Activated T-helper 17 cell treated with anti-CD3 and anti-CD28 coated beads, Interleukin-2, amount 50 U/mL, for 72 hours (primary cell): Measurements from ENCODE around the gene IGFALS. TPM values are rescaled to one million over a fixed set of nuclear protein-coding genes. Genes with fewer than 3 reads are reported as not detected.
"Not testable (repeated sequence)": the region's sequence is repeated elsewhere in the genome, so short reads cannot be mapped to it uniquely, and the experiment has no call there.

ENCODE experiments used
- ATAC-seq: fragments of 150-1000 bp; cut with Tn5 transposase; replicated peaks from 2 replicates; pipeline ENCODE4 v1.10.0; 2021; ENCODE audit warnings: mild to moderate bottlenecking, moderate library complexity
- H3K27ac Mint-ChIP-seq: one replicate; pipeline ENCODE4 v1.8.0; 2022; ENCODE audit warnings: mixed read lengths
- H3K27me3 Mint-ChIP-seq: one replicate; pipeline ENCODE4 v1.8.0; 2022; ENCODE audit warnings: mixed read lengths
- H3K36me3 Mint-ChIP-seq: one replicate; pipeline ENCODE4 v1.8.0; 2022; ENCODE audit warnings: low read depth, mild to moderate bottlenecking, mixed read lengths
- H3K4me1 Mint-ChIP-seq: one replicate; pipeline ENCODE4 v1.8.0; 2022; ENCODE audit warnings: mixed read lengths
- H3K4me3 Mint-ChIP-seq: one replicate; pipeline ENCODE4 v1.8.0; 2022; ENCODE audit warnings: mild to moderate bottlenecking, mixed read lengths
- H3K9me3 Mint-ChIP-seq: one replicate; pipeline ENCODE4 v1.8.0; 2022; ENCODE audit warnings: mixed read lengths
- total RNA-seq, 2 donors: library from RNA; stranded (reverse); gene quantifications; one replicate each; pipeline ENCODE4 v1.2.3, GENCODE V29; 2022

The IGFALS gene
- total RNA-seq, 2 donors from 2014 or later = 0.13 to 0.15 TPM

DNA sequence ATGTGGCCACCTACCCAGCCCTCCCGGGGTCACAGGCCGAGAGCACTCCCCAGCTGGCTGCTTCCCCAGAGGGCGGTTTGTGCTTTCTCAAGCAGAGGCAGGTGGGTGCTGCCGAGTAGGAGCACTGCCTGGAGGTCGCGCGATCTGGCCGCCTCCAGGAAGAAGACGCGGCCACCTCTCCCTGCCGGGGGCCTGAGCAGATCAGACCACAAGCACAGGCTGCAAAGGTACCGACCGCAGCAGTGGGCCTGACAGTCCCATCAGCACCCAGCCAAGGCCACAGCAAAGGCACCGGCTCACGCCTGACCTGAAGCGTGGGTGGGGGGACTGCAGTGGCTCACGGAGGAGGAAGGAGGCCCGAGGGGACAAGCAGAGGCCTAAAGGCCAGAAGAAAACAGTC is 15.2 kb upstream of the IGFALS start:
- Mint-ChIP-seq H3K27ac (no peak overlapping the region), H3K9me3 (no peaks in the 10 kb centered on the region)
- no peak for ATAC-seq

DNA sequence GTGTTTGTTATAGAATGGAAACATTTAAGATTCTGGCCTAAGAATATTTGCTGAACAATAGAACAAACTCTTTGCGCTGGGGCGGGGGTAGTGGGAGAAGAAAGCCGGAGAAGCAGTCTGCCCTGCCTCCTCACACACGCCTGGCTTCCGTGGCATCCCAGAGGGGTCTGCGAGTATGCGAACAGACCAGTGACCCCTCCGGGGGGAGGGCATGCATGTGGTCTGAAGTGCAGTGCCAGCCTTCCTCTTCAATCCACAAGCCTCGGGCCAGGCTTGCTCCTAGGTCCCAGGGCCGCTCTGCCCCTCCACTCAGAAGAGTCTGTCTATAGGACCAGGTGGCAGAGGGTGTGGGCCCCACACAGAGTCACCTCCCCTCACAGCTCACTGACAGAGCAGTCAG is 14.1 kb upstream of the IGFALS start:
- H3K9me3 Mint-ChIP-seq = no peaks in the 10 kb centered on the region
- ATAC-seq = no peak
- peaks cover 43% of the 10 kb centered on the region for H3K36me3 Mint-ChIP-seq
- no peaks in the 10 kb centered on the region for H3K4me1 Mint-ChIP-seq
- no peak overlapping the region for H3K4me3 Mint-ChIP-seq
- no peaks in the 10 kb centered on the region for H3K27me3 Mint-ChIP-seq
- H3K27ac Mint-ChIP-seq = no peak overlapping the region

More for the DNA sequence above, 15.2 kb upstream of the IGFALS start:
- Mint-ChIP-seq H3K27me3 (no peaks in the 10 kb centered on the region), H3K4me3 (no peak overlapping the region), H3K36me3 (peaks cover 47% of the 10 kb centered on the region), H3K4me1 (peaks cover 8% of the 10 kb centered on the region)

DNA sequence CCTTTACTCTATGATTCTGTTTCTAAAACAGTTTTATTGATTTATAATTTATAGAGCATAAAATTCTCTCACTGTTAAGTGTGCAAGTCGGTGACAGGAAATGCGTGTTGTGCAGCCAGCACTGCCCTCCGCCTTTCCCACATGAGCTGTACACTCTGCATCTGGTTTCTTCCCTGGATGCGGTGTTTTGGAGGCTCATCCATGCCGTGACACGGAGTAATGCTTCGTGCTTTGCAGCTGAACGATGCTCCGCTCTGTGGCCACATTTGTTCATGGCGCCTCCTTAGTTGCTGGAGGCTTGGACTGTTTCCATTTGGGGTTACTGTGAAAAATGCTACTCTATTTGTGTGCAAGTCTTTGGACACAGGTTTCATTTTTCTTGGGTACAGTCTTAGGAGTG is 7.2 kb upstream of the IGFALS start:
- H3K27me3 Mint-ChIP-seq = no peaks in the 10 kb centered on the region
- no peaks in the 10 kb centered on the region for H3K4me1 Mint-ChIP-seq
- peaks cover 8% of the 10 kb centered on the region for H3K9me3 Mint-ChIP-seq
- no peak overlapping the region for H3K27ac Mint-ChIP-seq
- no peak for ATAC-seq
- H3K4me3 Mint-ChIP-seq = no peak overlapping the region
- peaks cover 9% of the 10 kb centered on the region for H3K36me3 Mint-ChIP-seq

DNA sequence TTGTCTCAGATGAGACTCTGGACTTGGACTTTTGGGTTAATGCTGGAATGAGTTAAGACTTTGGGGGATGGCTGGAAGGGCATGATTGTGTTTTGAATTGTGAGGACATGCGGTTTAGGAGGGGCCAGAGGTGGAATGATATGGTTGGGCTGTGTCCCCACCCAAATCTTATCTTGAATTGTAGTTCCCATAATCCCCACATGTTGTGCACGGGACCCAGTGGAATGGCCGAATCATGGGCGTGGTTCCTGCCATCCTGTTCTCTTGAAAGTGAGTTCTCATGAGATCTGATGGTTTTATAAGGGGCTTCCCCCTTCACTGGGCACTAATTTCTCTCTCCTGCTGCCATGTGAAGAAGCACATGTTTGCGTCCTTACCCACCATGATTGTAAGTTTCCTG is 5.8 kb upstream of the IGFALS start:
- H3K36me3 Mint-ChIP-seq = not testable (repeated sequence)

DNA sequence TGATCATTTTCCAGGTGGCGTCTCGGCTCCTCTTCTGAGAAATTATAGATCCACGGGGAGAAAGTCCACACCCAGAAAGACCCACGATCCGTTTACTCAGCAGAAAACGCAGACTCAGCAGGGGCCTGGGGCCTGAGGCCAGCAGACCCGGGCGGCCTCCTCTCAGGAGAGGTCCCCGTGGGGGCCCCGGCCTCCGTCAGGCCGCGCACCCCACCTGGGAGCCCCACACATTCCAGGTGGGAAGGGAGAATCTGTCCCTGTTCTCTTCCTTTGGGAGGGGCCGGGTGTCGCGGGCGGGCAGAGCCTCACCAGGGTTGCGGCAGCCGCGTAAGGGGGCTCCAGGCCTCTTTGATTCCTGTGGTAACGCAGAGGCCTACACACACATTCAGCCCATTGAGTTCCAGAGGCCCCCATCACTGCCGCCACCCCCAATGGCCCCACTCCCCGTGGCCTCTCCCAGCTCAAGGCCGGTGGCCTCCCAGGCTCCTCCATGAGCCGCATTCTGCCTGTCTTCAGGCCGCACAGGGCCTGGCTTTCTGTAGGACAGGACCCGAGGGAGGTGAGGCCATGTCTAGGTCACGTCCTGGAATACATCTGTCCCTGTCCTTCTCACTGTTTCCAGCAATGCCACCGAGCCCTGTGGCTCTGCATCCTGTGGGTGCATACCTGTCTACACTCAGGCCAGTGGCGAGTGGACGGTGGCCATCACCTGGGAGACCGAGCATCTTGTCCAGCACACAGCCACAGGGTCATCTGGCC is 1.6 kb upstream of the IGFALS start:
- Mint-ChIP-seq H3K27me3 (no peaks in the 10 kb centered on the region), H3K36me3 (no peaks in the 10 kb centered on the region), H3K4me1 (no peaks in the 10 kb centered on the region), H3K9me3 (peaks cover 8% of the 10 kb centered on the region), H3K4me3 (no peak overlapping the region), H3K27ac (no peak overlapping the region)
- ATAC-seq = no peak

More for the DNA sequence above, 5.8 kb upstream of the IGFALS start:
- not testable (repeated sequence) for ATAC-seq, H3K4me1 Mint-ChIP-seq, H3K27ac Mint-ChIP-seq, H3K9me3 Mint-ChIP-seq, H3K4me3 Mint-ChIP-seq, H3K27me3 Mint-ChIP-seq

DNA sequence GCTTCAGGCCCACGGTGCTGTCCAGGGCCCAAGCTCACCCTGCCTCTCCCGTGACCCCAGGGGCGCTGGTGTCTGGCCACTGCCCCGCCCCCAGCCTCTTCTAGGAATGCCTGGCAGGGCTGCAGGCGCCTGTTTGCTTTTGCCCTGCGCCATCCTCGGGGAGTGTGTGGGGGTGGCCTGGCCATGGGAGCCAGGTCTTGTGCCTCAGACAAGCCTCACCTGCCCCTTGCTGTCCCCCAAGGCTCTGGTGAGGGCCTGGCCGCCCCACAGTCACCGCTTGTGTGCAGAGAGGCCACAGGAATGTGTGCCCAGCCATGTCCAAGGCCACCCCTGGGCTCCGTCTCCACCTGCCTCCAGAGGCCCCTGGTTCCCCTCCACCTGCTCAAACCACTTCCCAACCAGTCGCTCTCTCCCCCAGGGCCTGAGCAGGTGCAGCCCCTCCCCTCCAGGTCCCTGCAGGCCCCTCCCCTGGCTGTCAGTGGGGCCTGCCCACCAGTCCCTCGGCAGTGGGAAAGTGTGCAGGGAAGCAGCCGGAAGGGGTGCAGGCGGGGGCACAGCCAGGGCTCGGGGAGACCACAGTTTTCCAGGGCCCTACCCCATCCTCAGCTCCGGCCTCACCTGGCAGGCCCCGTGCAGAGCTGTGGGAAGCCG is 841 bp upstream of the IGFALS start:
- Mint-ChIP-seq H3K36me3 (no peaks in the 10 kb centered on the region), H3K4me1 (no peaks in the 10 kb centered on the region), H3K4me3 (no peak overlapping the region), H3K27me3 (no peaks in the 10 kb centered on the region), H3K27ac (no peak overlapping the region), H3K9me3 (peaks cover 4% of the 10 kb centered on the region)
- no peak for ATAC-seq

- H3K9me3 Mint-ChIP-seq = no peaks in the 10 kb centered on the region
- H3K27me3 Mint-ChIP-seq = no peaks in the 10 kb centered on the region
- no peak overlapping the region for H3K27ac Mint-ChIP-seq
- H3K4me3 Mint-ChIP-seq = no peak overlapping the region
- ATAC-seq = no peak
- peaks cover 7% of the 10 kb centered on the region for H3K36me3 Mint-ChIP-seq
- H3K4me1 Mint-ChIP-seq = peaks cover 3% of the 10 kb centered on the region
Measured at GRCh38 chr16:1792836-1793577, 498 bp downstream of the IGFALS start.

DNA sequence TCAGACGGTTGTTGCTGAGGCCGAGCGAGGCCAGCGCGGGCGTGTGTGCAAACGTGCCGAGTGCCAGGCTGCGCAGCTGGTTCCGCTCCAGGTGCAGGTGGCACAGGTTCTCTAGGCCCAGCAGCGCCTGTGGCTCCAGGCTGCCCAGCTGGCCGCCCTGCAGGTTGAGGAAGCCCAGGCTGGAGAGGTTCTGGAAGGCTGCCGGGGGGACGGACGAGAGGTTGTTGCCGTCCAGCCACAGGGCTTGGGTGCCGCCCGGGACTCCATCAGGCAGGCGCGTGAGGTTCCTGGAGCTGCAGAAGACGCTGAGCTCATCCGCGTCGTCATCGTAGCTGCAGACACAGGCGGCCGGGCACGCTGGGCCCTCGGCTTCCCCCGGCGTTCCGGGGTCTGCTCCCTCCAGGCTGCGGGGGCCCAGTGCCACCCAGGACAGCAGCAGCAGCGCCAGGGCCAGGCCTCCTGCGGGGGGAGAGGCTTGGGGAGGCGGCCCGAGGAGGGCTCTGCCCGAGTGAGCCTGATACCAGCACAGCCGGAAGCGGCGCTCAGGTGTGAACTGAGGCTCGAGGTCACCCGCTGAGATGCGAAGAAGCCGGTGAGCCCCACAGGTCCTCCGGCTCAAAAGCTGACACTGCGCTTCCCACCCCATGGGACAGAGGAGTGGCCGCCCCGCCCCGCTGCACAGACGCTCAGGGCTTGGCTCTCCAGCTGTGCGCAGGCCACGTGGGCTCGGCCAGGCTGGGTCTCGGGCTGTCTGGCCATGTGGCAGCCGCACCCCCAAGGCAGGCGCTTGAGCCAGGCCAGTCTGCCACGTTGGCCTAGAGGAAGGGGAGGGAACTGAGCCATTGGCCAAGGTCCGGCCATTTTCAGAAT is 1.3 kb downstream of the IGFALS start:
- Mint-ChIP-seq H3K27ac (no peak overlapping the region), H3K36me3 (peaks cover 7% of the 10 kb centered on the region), H3K4me3 (no peak overlapping the region), H3K27me3 (no peaks in the 10 kb centered on the region), H3K4me1 (peaks cover 3% of the 10 kb centered on the region), H3K9me3 (no peaks in the 10 kb centered on the region)
- no peak for ATAC-seq

- Mint-ChIP-seq H3K27ac (no peak overlapping the region), H3K27me3 (no peaks in the 10 kb centered on the region), H3K9me3 (no peaks in the 10 kb centered on the region), H3K4me1 (peaks cover 3% of the 10 kb centered on the region), H3K36me3 (peaks cover 7% of the 10 kb centered on the region), H3K4me3 (no peak overlapping the region)
- ATAC-seq = no peak
Measured at GRCh38 chr16:1791256-1791942, 2.1 kb downstream of the IGFALS start.

- H3K9me3 Mint-ChIP-seq = no peaks in the 10 kb centered on the region
Measured at GRCh38 chr16:1790611-1791255, 2.8 kb downstream of the IGFALS start.

DNA sequence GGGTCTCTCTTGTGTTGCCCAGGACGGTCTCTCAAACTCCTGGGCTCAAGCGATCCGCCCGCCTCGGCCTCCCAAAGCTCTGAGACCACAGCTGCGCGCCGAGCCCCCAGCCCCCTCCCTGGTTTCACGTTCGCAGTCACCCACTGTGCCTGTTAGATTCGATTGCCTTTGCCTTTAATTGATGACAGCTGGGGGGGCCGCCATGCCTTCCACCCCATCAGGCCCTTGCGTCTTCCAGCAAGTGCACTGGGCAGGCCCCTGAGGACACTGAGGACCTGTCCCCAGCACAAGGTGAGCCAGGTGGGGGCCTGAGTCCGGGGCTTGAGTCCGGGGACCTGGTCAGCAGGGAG is 3.3 kb downstream of the IGFALS start:
- H3K27ac Mint-ChIP-seq = no peak overlapping the region
- no peak overlapping the region for H3K4me3 Mint-ChIP-seq
- H3K9me3 Mint-ChIP-seq = no peaks in the 10 kb centered on the region
- H3K4me1 Mint-ChIP-seq = peaks cover 3% of the 10 kb centered on the region
- no peaks in the 10 kb centered on the region for H3K27me3 Mint-ChIP-seq
- no peak for ATAC-seq
- H3K36me3 Mint-ChIP-seq = peaks cover 9% of the 10 kb centered on the region

More at GRCh38 chr16:1790611-1791255, 2.8 kb downstream of the IGFALS start:
- peaks cover 3% of the 10 kb centered on the region for H3K4me1 Mint-ChIP-seq
- H3K27me3 Mint-ChIP-seq = no peaks in the 10 kb centered on the region
- H3K4me3 Mint-ChIP-seq = no peak overlapping the region
- no peak overlapping the region for H3K27ac Mint-ChIP-seq
- no peak for ATAC-seq
- H3K36me3 Mint-ChIP-seq = peaks cover 7% of the 10 kb centered on the region

DNA sequence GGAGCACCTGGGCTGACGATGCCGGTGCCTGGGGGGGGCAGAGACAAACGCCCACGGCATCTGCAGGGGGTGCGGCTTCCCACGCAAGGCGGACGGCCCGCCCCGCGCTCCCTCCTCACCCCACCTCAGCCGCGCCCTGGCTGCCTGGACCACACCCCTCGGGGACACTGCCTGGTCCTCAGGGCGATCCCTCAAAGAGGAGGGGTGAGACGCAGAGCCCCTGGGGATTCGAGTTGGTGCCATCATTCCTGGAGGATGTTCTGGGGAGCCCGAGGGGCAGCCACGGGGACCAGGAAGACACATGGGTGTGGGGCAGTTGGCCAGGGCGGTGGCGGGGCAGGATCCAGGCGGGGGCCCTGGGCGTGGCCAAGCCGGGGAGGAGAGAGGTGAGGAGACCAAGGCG is 3.9 kb downstream of the IGFALS start:
- Mint-ChIP-seq H3K9me3 (no peaks in the 10 kb centered on the region), H3K4me1 (peaks cover 3% of the 10 kb centered on the region), H3K36me3 (peaks cover 13% of the 10 kb centered on the region), H3K27ac (no peak overlapping the region), H3K4me3 (no peak overlapping the region), H3K27me3 (no peaks in the 10 kb centered on the region)
- ATAC-seq = no peak

GRCh38 chr16:1788708-1789100 is 4.8 kb downstream of the IGFALS start:
- no peaks in the 10 kb centered on the region for H3K27me3 Mint-ChIP-seq
- H3K9me3 Mint-ChIP-seq = no peaks in the 10 kb centered on the region
- H3K4me1 Mint-ChIP-seq = peaks cover 3% of the 10 kb centered on the region
- ATAC-seq = no peak
- no peak overlapping the region for H3K4me3 Mint-ChIP-seq
- no peak overlapping the region for H3K27ac Mint-ChIP-seq
- peaks cover 13% of the 10 kb centered on the region for H3K36me3 Mint-ChIP-seq
